ENCODE measurements around the gene CPTP. TPM values are rescaled to one million over a fixed set of nuclear protein-coding genes. Genes with fewer than 3 reads are reported as not detected.

Gene CPTP
- total RNA-seq, 1 donor, result 8.5 TPM

- peaks cover 12% of the 10 kb centered on the region for H3K4me1 ChIP-seq (ENCODE audit: insufficient read depth, low read length)
- no peak overlapping the region for H3K4me3 ChIP-seq (ENCODE audit: low read length)
- H3K9me3 ChIP-seq (ENCODE audit: low read depth, low read length), result no peaks in the 10 kb centered on the region
- no peaks in the 10 kb centered on the region for H3K27me3 ChIP-seq (ENCODE audit: insufficient read depth, low read length)
Measured at GRCh38 chr1:1319646-1319941, 5.0 kb upstream of the CPTP start.

- no peaks in the 10 kb centered on the region for H3K27me3 ChIP-seq (ENCODE audit: insufficient read depth, low read length)
- H3K9me3 ChIP-seq (ENCODE audit: low read depth, low read length), result no peaks in the 10 kb centered on the region
- H3K4me1 ChIP-seq (ENCODE audit: insufficient read depth, low read length), result peaks cover 22% of the 10 kb centered on the region
- no peak overlapping the region for H3K4me3 ChIP-seq (ENCODE audit: low read length)
Measured at GRCh38 chr1:1320666-1321448, 3.7 kb upstream of the CPTP start.

GRCh38 chr1:1321477-1321876 lies 3.1 kb upstream of the CPTP start:
- Histone ChIP-seq H3K4me3 (ENCODE audit: low read length) (no peak overlapping the region), H3K4me1 (ENCODE audit: insufficient read depth, low read length) (peaks cover 27% of the 10 kb centered on the region), H3K27me3 (ENCODE audit: insufficient read depth, low read length) (no peaks in the 10 kb centered on the region), H3K9me3 (ENCODE audit: low read depth, low read length) (no peaks in the 10 kb centered on the region)

- Histone ChIP-seq H3K27me3 (ENCODE audit: insufficient read depth, low read length) (no peaks in the 10 kb centered on the region), H3K4me3 (ENCODE audit: low read length) (no peak overlapping the region), H3K9me3 (ENCODE audit: low read depth, low read length) (no peaks in the 10 kb centered on the region), H3K4me1 (ENCODE audit: insufficient read depth, low read length) (peaks cover 27% of the 10 kb centered on the region)
Measured at GRCh38 chr1:1322418-1322817, 2.2 kb upstream of the CPTP start.

GRCh38 chr1:1322952-1323351 lies 1.6 kb upstream of the CPTP start:
- Histone ChIP-seq H3K27me3 (ENCODE audit: insufficient read depth, low read length) (no peaks in the 10 kb centered on the region), H3K9me3 (ENCODE audit: low read depth, low read length) (no peaks in the 10 kb centered on the region), H3K4me1 (ENCODE audit: insufficient read depth, low read length) (peaks cover 27% of the 10 kb centered on the region), H3K4me3 (ENCODE audit: low read length) (no peak overlapping the region)

GRCh38 chr1:1324084-1324523 lies 498 bp upstream of the CPTP start:
- H3K27me3 ChIP-seq (ENCODE audit: insufficient read depth, low read length), result no peaks in the 10 kb centered on the region
- H3K9me3 ChIP-seq (ENCODE audit: low read depth, low read length), result no peaks in the 10 kb centered on the region
- H3K4me3 ChIP-seq (ENCODE audit: low read length), result peak overlapping the region; percentile 74
- H3K4me1 ChIP-seq (ENCODE audit: insufficient read depth, low read length), result peaks cover 27% of the 10 kb centered on the region

- Histone ChIP-seq H3K4me3 (ENCODE audit: low read length) (peak overlapping the region; percentile 74), H3K4me1 (ENCODE audit: insufficient read depth, low read length) (peaks cover 27% of the 10 kb centered on the region), H3K9me3 (ENCODE audit: low read depth, low read length) (no peaks in the 10 kb centered on the region)
Measured at GRCh38 chr1:1325288-1326074, 879 bp downstream of the CPTP start.

GRCh38 chr1:1326075-1326605 lies 1.5 kb downstream of the CPTP start:
- H3K4me3 ChIP-seq (ENCODE audit: low read length), result no peak overlapping the region
- no peaks in the 10 kb centered on the region for H3K9me3 ChIP-seq (ENCODE audit: low read depth, low read length)
- no peaks in the 10 kb centered on the region for H3K27me3 ChIP-seq (ENCODE audit: insufficient read depth, low read length)
- peaks cover 27% of the 10 kb centered on the region for H3K4me1 ChIP-seq (ENCODE audit: insufficient read depth, low read length)

More at GRCh38 chr1:1325288-1326074, 879 bp downstream of the CPTP start:
- no peaks in the 10 kb centered on the region for H3K27me3 ChIP-seq (ENCODE audit: insufficient read depth, low read length)

- Histone ChIP-seq H3K9me3 (ENCODE audit: low read depth, low read length) (no peaks in the 10 kb centered on the region), H3K27me3 (ENCODE audit: insufficient read depth, low read length) (no peaks in the 10 kb centered on the region), H3K4me3 (ENCODE audit: low read length) (no peak overlapping the region), H3K4me1 (ENCODE audit: insufficient read depth, low read length) (peaks cover 24% of the 10 kb centered on the region)
Measured at GRCh38 chr1:1327291-1327690, 2.7 kb downstream of the CPTP start.

- Histone ChIP-seq H3K4me3 (ENCODE audit: low read length) (no peak overlapping the region), H3K27me3 (ENCODE audit: insufficient read depth, low read length) (no peaks in the 10 kb centered on the region), H3K4me1 (ENCODE audit: insufficient read depth, low read length) (peaks cover 19% of the 10 kb centered on the region), H3K9me3 (ENCODE audit: low read depth, low read length) (no peaks in the 10 kb centered on the region)
Measured at GRCh38 chr1:1328254-1328653, 3.7 kb downstream of the CPTP start.

GRCh38 chr1:1329304-1330210 lies 5.0 kb downstream of the CPTP start:
- Histone ChIP-seq H3K9me3 (ENCODE audit: low read depth, low read length) (no peaks in the 10 kb centered on the region), H3K4me1 (ENCODE audit: insufficient read depth, low read length) (peaks cover 15% of the 10 kb centered on the region), H3K4me3 (ENCODE audit: low read length) (no peak overlapping the region), H3K27me3 (ENCODE audit: insufficient read depth, low read length) (no peaks in the 10 kb centered on the region)

GRCh38 chr1:1330366-1331067 lies 5.9 kb downstream of the CPTP start:
- Histone ChIP-seq H3K4me1 (ENCODE audit: insufficient read depth, low read length) (peaks cover 9% of the 10 kb centered on the region), H3K9me3 (ENCODE audit: low read depth, low read length) (no peaks in the 10 kb centered on the region), H3K27me3 (ENCODE audit: insufficient read depth, low read length) (no peaks in the 10 kb centered on the region), H3K4me3 (ENCODE audit: low read length) (no peak overlapping the region)

- peaks cover under 1% of the 10 kb centered on the region for H3K4me1 ChIP-seq (ENCODE audit: insufficient read depth, low read length)
- no peaks in the 10 kb centered on the region for H3K9me3 ChIP-seq (ENCODE audit: low read depth, low read length)
- no peak within 1 kb of the TSS for H3K4me3 ChIP-seq (ENCODE audit: low read length)
- H3K27me3 ChIP-seq (ENCODE audit: insufficient read depth, low read length), result no peaks in the 10 kb centered on the region
Measured at GRCh38 chr1:1331068-1331965, 6.7 kb downstream of the CPTP start, which contains the start of gene TAS1R3. TSS of gene TAS1R3 (plus strand) at chr1:1331280. CDS start at chr1:1331346, 66 bp downstream.
